Measurements from ENCODE around the gene SCAF8. TPM values are rescaled to one million over a fixed set of nuclear protein-coding genes. Genes with fewer than 3 reads are reported as not detected.

Gene SCAF8
- total and polyA plus RNA-seq, 2 donors (not counting 1 experiment from before 2014, with no cell fraction given): 25.7 to 75.2 TPM

DNA sequence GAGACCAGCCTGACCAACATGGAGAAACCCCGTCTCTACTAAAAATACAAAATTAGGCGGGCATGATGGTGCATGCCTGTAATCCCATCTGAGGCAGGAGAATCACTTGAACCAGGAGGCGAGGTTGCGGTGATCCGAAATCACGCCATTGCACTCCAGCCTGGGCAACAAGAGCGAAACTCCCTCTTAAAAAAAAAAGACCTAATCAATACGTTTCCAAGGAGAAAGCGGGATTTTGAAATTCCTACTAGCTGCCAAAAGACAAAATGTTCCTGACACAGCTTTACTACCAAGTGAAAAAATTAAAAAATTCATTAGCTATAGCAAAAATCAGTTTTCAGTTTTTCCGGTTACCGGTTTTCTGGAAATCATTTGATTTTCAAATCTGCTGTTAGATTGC is 129.3 kb downstream of the SCAF8 start:
- Histone ChIP-seq H3K9me3 (ENCODE audit: control extremely low read depth in 1 of 3, control insufficient read depth in 2 of 3, insufficient read depth in 1 of 3, low read length in 2 of 3) (no peaks in the 10 kb centered on the region), H3K9ac (ENCODE audit: low read length) (no peak overlapping the region), H3K36me3 (replicated peaks in 1 of 2; ENCODE audit: control extremely low read depth in 1 of 2, control insufficient read depth in 1 of 2, extremely low read depth in 1 of 2, insufficient read depth in 2 of 2, low read length in 1 of 2) (peaks cover 0 to 10% of the 10 kb centered on the region in 2 experiments), H3K4me3 (ENCODE audit: control extremely low read depth in 1 of 5, extremely low read depth in 1 of 5, insufficient read depth in 1 of 5, low read depth in 2 of 5, low read length in 4 of 5) (no peak overlapping the region), H2AFZ (ENCODE audit: insufficient read depth, low read depth, low read length, poor library complexity, severe bottlenecking) (no peak overlapping the region), H3K27ac (ENCODE audit: low read length in 2 of 2) (no peak overlapping the region), H4K20me1 (ENCODE audit: control insufficient read depth, insufficient read depth, low read length, poor library complexity, severe bottlenecking) (no peaks in the 10 kb centered on the region), H3K4me1 (ENCODE audit: control insufficient read depth in 2 of 2, insufficient read depth in 2 of 2, low read length in 2 of 2) (no peaks in the 10 kb centered on the region), H3K4me2 (replicated peaks; ENCODE audit: low read depth, low read length, poor library complexity, severe bottlenecking) (no peak overlapping the region), H3K79me2 (ENCODE audit: control insufficient read depth, insufficient read depth, low read length) (no peaks in the 10 kb centered on the region), H3K27me3 (replicated peaks in 1 of 4; ENCODE audit: control extremely low read depth in 1 of 4, control insufficient read depth in 3 of 4, insufficient read depth in 4 of 4, low read length in 3 of 4) (no peaks in the 10 kb centered on the region)
- Mint-ChIP-seq H3K27ac (no peak overlapping the region), H3K27me3 (no peaks in the 10 kb centered on the region), H3K4me3 (no peak overlapping the region), H3K4me1 (no peaks in the 10 kb centered on the region), H3K9me3 (ENCODE audit: insufficient read depth) (no peaks in the 10 kb centered on the region)
- DNase-seq: no peak
- no peak for ATAC-seq (ENCODE audit: low read depth)
- 97% methylated on average over 7 of the region's 11 CpGs for WGBS (ENCODE audit: insufficient coverage)
- intact Hi-C loops (cut with micrococcal nuclease): no loop called here
- TF ChIP-seq EZH2 (IDR thresholded peaks at IDR 0.05; ENCODE audit: borderline replicate concordance, insufficient read depth, low read depth, low read length, poor library complexity, severe bottlenecking): no peak
- TF ChIP-seq, protein P1, sequence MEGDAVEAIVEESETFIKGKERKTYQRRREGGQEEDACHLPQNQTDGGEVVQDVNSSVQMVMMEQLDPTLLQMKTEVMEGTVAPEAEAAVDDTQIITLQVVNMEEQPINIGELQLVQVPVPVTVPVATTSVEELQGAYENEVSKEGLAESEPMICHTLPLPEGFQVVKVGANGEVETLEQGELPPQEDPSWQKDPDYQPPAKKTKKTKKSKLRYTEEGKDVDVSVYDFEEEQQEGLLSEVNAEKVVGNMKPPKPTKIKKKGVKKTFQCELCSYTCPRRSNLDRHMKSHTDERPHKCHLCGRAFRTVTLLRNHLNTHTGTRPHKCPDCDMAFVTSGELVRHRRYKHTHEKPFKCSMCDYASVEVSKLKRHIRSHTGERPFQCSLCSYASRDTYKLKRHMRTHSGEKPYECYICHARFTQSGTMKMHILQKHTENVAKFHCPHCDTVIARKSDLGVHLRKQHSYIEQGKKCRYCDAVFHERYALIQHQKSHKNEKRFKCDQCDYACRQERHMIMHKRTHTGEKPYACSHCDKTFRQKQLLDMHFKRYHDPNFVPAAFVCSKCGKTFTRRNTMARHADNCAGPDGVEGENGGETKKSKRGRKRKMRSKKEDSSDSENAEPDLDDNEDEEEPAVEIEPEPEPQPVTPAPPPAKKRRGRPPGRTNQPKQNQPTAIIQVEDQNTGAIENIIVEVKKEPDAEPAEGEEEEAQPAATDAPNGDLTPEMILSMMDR (IDR thresholded peaks at IDR 0.05): no peak
- ChIA-PET POLR2A (no interaction called here), CTCF (no interaction called here)

DNA sequence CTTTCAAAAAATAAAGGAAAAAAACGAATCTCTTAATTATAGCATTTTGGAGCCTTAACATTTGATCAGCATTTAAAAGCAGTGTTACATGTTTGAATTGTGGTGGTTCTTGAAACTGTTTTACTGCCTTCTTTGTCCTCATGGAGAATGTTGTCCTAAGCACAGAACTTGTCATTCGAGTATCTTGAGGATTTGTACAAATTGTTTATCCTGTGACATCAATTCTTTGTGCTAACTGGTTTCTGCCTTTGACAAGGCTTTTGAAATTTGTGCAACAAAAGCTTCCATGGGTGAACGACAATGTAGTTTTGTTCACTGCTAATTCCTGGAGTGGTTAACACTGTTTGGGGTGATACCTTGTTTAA is 130.8 kb downstream of the SCAF8 start:
- no peak overlapping the region for H3K27ac Mint-ChIP-seq
- H3K27me3 ChIP-seq (replicated peaks in 1 of 4; ENCODE audit: control extremely low read depth in 1 of 4, control insufficient read depth in 3 of 4, insufficient read depth in 4 of 4, low read length in 3 of 4): no peaks in the 10 kb centered on the region

More for the DNA sequence above, 130.8 kb downstream of the SCAF8 start:
- DNase-seq: no peak
- no peaks in the 10 kb centered on the region for H3K9me3 ChIP-seq (ENCODE audit: control extremely low read depth in 1 of 3, control insufficient read depth in 2 of 3, insufficient read depth in 1 of 3, low read length in 2 of 3)
- intact Hi-C loops (cut with micrococcal nuclease): no loop called here
- Mint-ChIP-seq H3K9me3 (ENCODE audit: insufficient read depth) (no peaks in the 10 kb centered on the region), H3K4me1 (no peaks in the 10 kb centered on the region), H3K27me3 (no peaks in the 10 kb centered on the region), H3K4me3 (no peak overlapping the region)
- peaks cover 4% of the 10 kb centered on the region for H4K20me1 ChIP-seq (ENCODE audit: control insufficient read depth, insufficient read depth, low read length, poor library complexity, severe bottlenecking)
- H3K36me3 ChIP-seq (replicated peaks in 1 of 2; ENCODE audit: control extremely low read depth in 1 of 2, control insufficient read depth in 1 of 2, extremely low read depth in 1 of 2, insufficient read depth in 2 of 2, low read length in 1 of 2): peaks cover 0 to 10% of the 10 kb centered on the region in 2 experiments
- no peaks in the 10 kb centered on the region for H3K4me1 ChIP-seq (ENCODE audit: control insufficient read depth in 2 of 2, insufficient read depth in 2 of 2, low read length in 2 of 2)
- no peak overlapping the region for H3K9ac ChIP-seq (ENCODE audit: low read length)
- no peak overlapping the region for H3K27ac ChIP-seq (ENCODE audit: low read length in 2 of 2)
- 100% methylated on average over 2 of the region's 3 CpGs for WGBS (ENCODE audit: insufficient coverage)
- TF ChIP-seq, protein P1 (IDR thresholded peaks at IDR 0.05): no peak
- H2AFZ ChIP-seq (ENCODE audit: insufficient read depth, low read depth, low read length, poor library complexity, severe bottlenecking): no peak overlapping the region
- H3K4me3 ChIP-seq (ENCODE audit: control extremely low read depth in 1 of 5, extremely low read depth in 1 of 5, insufficient read depth in 1 of 5, low read depth in 2 of 5, low read length in 4 of 5): no peak overlapping the region
- ChIA-PET POLR2A (no interaction called here), CTCF (no interaction called here)
- H3K4me2 ChIP-seq (replicated peaks; ENCODE audit: low read depth, low read length, poor library complexity, severe bottlenecking): no peak overlapping the region
- peaks cover under 1% of the 10 kb centered on the region for H3K79me2 ChIP-seq (ENCODE audit: control insufficient read depth, insufficient read depth, low read length)
- ATAC-seq (ENCODE audit: low read depth): no peak
